SU-DHL-6 (cell line): Measurements from ENCODE around the gene CCRL2.

Experiments
- H2AFZ ChIP-seq: fragments of 200-600 bp; sonication (generic); 2 replicates; pipeline ENCODE4 v1.6.1; 2014; ENCODE audit warnings: low read depth, mild to moderate bottlenecking, moderate library complexity, mixed read lengths, antibody characterized with exemption, low read length; ENCODE audit not compliant: severe bottlenecking
- H3F3A ChIP-seq: fragments of 200-600 bp; shearing (Covaris generic); 2 replicates; pipeline ENCODE4 v1.6.0; 2016; ENCODE audit warnings: antibody characterized with exemption, mild to moderate bottlenecking; ENCODE audit not compliant: insufficient read depth
- H3K27ac ChIP-seq: fragments of 200-600 bp; sonication (generic); 2 replicates; pipeline ENCODE4 v1.5.1; 2016; ENCODE audit warnings: low read depth, mild to moderate bottlenecking, low read length, moderate library complexity, mixed read lengths
- H3K27me3 ChIP-seq: fragments of 200-600 bp; sonication (generic), shearing (Covaris generic); 2 replicates; pipeline ENCODE4 v1.6.0; 2014; ENCODE audit warnings: mild to moderate bottlenecking, low read length
- H3K36me3 ChIP-seq: fragments of 200-600 bp; sonication (generic); 2 replicates; pipeline ENCODE4 v1.6.1; 2014; ENCODE audit warnings: mild to moderate bottlenecking, low read length, mixed read lengths
- H3K4me2 ChIP-seq: fragments of 300-600, 200-600 bp; shearing (Covaris generic), sonication (generic); 2 replicates; pipeline ENCODE4 v1.6.0; 2014; ENCODE audit warnings: low read length, low read depth, mild to moderate bottlenecking; ENCODE audit not compliant: poor library complexity, severe bottlenecking
- H3K4me3 ChIP-seq: fragments of 200-600 bp; sonication (generic); 2 replicates; pipeline ENCODE4 v1.5.1; 2014; ENCODE audit warnings: antibody characterized with exemption, low read length, mild to moderate bottlenecking, mixed read lengths; ENCODE audit not compliant: insufficient read depth, poor library complexity, severe bottlenecking
- H3K79me2 ChIP-seq: fragments of 200-600 bp; sonication (generic); 2 replicates; pipeline ENCODE4 v1.6.1; 2014; ENCODE audit warnings: mild to moderate bottlenecking, low read length, moderate library complexity; ENCODE audit not compliant: insufficient read depth
- H3K9ac ChIP-seq: fragments of 200-600 bp; sonication (generic); 2 replicates; pipeline ENCODE4 v1.7.0; 2014; ENCODE audit warnings: mild to moderate bottlenecking, low read length
- H3K9me2 ChIP-seq: fragments of 200-600 bp; sonication (generic); replicated peaks from 2 replicates; pipeline ENCODE4 v1.6.1; 2014; ENCODE audit warnings: low read length; ENCODE audit not compliant: insufficient read depth
- H3K9me3 ChIP-seq: fragments of 200-600 bp; sonication (generic); 2 replicates; pipeline ENCODE4 v1.6.1; 2014; ENCODE audit warnings: low read length, mixed read lengths; ENCODE audit not compliant: insufficient read depth
- H4K20me1 ChIP-seq: fragments of 200-600 bp; sonication (generic); 2 replicates; pipeline ENCODE4 v1.6.1; 2014; ENCODE audit warnings: low read depth, mild to moderate bottlenecking, antibody characterized with exemption, low read length, moderate library complexity, mixed read lengths
- EZH2phosphoT487 ChIP-seq: fragments of 200-600 bp; sonication (generic), shearing (Covaris generic); conservative IDR thresholded peaks from 2 replicates; pipeline ENCODE4 v1.6.1; 2018; ENCODE audit warnings: mild to moderate bottlenecking, antibody characterized with exemption, low read length, moderate library complexity, mixed read lengths
- TF ChIP-seq, protein P1 (sequence below): fragments of 200-600 bp; sonication (generic); IDR thresholded peaks from one replicate; pipeline ENCODE4 v1.5.1; 2017; ENCODE audit warnings: antibody characterized with exemption, mild to moderate bottlenecking, low read length, moderate library complexity; ENCODE audit not compliant: insufficient read depth, poor library complexity, severe bottlenecking

The CCRL2 gene, protein sequence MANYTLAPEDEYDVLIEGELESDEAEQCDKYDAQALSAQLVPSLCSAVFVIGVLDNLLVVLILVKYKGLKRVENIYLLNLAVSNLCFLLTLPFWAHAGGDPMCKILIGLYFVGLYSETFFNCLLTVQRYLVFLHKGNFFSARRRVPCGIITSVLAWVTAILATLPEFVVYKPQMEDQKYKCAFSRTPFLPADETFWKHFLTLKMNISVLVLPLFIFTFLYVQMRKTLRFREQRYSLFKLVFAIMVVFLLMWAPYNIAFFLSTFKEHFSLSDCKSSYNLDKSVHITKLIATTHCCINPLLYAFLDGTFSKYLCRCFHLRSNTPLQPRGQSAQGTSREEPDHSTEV

DNA sequence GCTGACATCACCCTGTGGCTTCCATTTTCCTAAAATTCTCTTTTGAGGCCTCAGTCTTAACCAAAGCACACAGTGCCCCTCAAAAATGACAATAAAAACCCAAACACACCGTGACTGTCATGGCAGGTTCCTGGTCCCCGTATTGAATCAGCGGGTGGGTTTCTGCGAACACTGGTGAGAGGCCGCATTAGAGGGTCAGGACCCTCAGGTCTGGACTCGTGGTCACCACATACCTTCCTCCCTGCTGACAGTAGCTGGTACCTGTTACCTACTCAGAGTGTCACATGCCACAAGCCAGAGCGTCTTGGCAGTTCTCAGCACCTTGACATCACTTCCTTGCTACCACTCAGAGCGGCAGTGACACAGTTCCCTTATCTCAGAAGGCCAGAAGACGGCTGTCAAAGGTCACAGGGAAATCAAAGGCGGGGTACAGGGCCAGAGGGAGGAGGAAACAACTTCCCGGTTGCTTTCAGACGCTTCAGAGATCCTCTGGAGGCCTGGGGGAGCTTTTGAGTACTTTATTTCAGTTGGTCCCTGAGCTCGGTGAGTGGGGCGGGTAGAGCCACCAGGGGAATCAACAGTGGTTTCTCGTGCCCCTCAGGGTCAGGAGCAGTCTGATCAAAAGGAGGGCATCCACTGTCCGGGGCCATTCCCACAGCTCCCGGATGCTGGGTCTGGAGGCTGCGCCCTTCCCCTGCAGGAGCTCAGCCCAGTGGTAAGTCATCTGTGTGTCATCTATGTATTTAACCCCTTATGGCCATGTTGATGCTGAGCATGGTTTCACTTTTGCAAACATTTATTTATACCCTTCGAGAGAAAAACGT, at the start of gene CCRL2, which contains the start of gene CCR5AS:
Gene CCRL2, plus strand, starts transcription at position 472 of the 824 bp plus-strand sequence. CDS start 821 bp downstream, outside the sequence.
Gene CCR5AS, minus strand, starts transcription at position 279 of the 824 bp plus-strand sequence.
- Histone ChIP-seq H4K20me1 (no peaks in the 10 kb centered on the region), H3K9me3 (no peaks in the 10 kb centered on the region), H3K79me2 (no peaks in the 10 kb centered on the region), H3K9ac (no peak within 1 kb of the TSS), H3K27ac (no peak within 1 kb of the TSS), H3F3A (no peaks in the 10 kb centered on the region), H3K27me3 (no peaks in the 10 kb centered on the region), H3K36me3 (no peaks in the 10 kb centered on the region), H3K4me3 (no peak within 1 kb of the TSS), H2AFZ (no peak within 1 kb of the TSS), H3K9me2 (no peaks in the 10 kb centered on the region), H3K4me2 (no peak within 1 kb of the TSS)
- TF ChIP-seq, protein P1, sequence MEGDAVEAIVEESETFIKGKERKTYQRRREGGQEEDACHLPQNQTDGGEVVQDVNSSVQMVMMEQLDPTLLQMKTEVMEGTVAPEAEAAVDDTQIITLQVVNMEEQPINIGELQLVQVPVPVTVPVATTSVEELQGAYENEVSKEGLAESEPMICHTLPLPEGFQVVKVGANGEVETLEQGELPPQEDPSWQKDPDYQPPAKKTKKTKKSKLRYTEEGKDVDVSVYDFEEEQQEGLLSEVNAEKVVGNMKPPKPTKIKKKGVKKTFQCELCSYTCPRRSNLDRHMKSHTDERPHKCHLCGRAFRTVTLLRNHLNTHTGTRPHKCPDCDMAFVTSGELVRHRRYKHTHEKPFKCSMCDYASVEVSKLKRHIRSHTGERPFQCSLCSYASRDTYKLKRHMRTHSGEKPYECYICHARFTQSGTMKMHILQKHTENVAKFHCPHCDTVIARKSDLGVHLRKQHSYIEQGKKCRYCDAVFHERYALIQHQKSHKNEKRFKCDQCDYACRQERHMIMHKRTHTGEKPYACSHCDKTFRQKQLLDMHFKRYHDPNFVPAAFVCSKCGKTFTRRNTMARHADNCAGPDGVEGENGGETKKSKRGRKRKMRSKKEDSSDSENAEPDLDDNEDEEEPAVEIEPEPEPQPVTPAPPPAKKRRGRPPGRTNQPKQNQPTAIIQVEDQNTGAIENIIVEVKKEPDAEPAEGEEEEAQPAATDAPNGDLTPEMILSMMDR, result no peak

DNA sequence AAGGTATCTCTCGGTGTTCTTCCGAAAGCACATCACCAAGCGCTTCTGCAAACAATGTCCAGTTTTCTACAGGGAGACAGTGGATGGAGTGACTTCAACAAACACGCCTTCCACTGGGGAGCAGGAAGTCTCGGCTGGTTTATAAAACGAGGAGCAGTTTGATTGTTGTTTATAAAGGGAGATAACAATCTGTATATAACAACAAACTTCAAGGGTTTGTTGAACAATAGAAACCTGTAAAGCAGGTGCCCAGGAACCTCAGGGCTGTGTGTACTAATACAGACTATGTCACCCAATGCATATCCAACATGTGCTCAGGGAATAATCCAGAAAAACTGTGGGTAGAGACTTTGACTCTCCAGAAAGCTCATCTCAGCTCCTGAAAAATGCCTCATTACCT, 48.6 kb upstream of the CCRL2 start:
- H3K36me3 ChIP-seq, result no peaks in the 10 kb centered on the region
- no peaks in the 10 kb centered on the region for H3K27me3 ChIP-seq
- H3K9me3 ChIP-seq, result no peaks in the 10 kb centered on the region
- H3K4me2 ChIP-seq, result no peak overlapping the region
- H3K79me2 ChIP-seq, result no peaks in the 10 kb centered on the region
- TF ChIP-seq, protein P1, result no peak
- TF ChIP-seq EZH2phosphoT487, result no peak
- no peak overlapping the region for H2AFZ ChIP-seq
- no peak overlapping the region for H3K9ac ChIP-seq
- no peaks in the 10 kb centered on the region for H4K20me1 ChIP-seq
- H3K9me2 ChIP-seq, result no peaks in the 10 kb centered on the region
- no peak overlapping the region for H3K4me3 ChIP-seq
- H3F3A ChIP-seq, result no peaks in the 10 kb centered on the region
- no peak overlapping the region for H3K27ac ChIP-seq

DNA sequence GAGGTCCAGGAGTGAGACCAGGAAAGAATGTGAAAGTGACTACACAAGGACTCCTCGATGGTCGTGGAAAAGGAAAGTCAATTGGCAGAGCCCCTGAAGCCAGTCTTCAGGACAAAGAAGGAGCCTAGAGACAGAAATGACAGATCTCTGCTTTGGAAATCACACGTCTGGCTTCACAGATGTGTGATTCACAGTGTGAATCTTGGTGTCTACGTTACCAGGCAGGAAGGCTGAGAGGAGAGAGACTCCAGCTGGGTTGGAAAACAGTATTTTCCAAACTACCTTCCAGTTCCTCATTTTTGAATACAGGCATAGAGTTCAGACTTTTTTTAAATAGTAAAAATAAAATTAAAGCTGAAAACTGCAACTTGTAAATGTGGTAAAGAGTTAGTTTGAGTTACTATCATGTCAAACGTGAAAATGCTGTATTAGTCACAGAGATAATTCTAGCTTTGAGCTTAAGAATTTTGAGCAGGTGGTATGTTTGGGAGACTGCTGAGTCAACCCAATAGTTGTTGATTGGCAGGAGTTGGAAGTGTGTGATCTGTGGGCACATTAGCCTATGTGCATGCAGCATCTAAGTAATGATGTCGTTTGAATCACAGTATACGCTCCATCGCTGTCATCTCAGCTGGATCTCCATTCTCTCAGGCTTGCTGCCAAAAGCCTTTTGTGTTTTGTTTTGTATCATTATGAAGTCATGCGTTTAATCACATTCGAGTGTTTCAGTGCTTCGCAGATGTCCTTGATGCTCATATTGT, 47.1 kb upstream of the CCRL2 start:
- no peaks in the 10 kb centered on the region for H4K20me1 ChIP-seq
- TF ChIP-seq, protein P1, result no peak
- TF ChIP-seq EZH2phosphoT487, result no peak
- H3K36me3 ChIP-seq, result no peaks in the 10 kb centered on the region
- H2AFZ ChIP-seq, result no peak overlapping the region
- H3K27me3 ChIP-seq, result no peaks in the 10 kb centered on the region
- H3K4me3 ChIP-seq, result no peak overlapping the region
- no peaks in the 10 kb centered on the region for H3F3A ChIP-seq
- H3K9me3 ChIP-seq, result no peaks in the 10 kb centered on the region
- no peak overlapping the region for H3K4me2 ChIP-seq
- H3K9me2 ChIP-seq, result no peaks in the 10 kb centered on the region
- no peak overlapping the region for H3K27ac ChIP-seq
- H3K79me2 ChIP-seq, result no peaks in the 10 kb centered on the region
- no peak overlapping the region for H3K9ac ChIP-seq
